GM19193 (cell line): ENCODE results near the gene STRIP1.

Experiments used
- POLR2A ChIP-seq: IDR thresholded peaks from 4 replicates; pipeline ENCODE4 v1.6.1; 2011; ENCODE audit not compliant: insufficient read depth, insufficient read length; ENCODE audit errors: extremely low read depth

STRIP1 gene

DNA sequence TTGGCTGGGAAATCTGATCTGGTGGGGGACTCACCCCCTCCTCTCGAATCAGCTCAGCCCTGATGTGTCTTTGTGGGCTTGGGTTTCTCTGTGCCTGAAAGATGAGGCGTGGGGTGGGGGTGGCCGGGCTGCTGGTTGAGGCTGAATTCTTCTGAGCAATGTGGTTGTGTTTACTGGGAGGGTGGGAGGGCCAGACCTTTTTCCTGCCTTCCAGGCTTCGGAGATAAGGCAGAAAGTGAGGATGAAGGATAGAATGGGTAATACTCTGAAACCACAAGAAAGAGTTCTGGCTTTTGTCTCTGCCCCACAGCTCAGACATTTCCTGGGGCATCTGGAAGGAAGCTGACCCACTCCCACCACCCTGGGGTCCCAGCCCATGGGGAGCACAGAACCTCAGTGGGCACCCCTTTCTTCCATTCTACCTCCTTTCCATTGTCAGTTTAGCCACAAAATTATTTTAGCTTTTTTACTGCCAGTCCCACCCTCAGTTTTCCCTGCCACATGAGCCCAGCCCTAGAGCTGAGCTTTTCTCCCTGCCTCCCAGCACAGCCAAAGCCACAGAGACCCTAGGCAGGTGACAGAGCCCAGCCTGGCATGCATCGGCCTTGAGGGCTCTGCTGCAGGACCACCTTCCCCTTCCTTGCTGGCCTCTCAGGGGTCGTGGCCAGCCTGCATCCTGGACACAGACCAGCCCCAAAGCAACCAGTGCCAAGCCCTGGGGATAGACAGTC lies 24.9 kb downstream of the STRIP1 start:
- no peak for TF ChIP-seq POLR2A

DNA sequence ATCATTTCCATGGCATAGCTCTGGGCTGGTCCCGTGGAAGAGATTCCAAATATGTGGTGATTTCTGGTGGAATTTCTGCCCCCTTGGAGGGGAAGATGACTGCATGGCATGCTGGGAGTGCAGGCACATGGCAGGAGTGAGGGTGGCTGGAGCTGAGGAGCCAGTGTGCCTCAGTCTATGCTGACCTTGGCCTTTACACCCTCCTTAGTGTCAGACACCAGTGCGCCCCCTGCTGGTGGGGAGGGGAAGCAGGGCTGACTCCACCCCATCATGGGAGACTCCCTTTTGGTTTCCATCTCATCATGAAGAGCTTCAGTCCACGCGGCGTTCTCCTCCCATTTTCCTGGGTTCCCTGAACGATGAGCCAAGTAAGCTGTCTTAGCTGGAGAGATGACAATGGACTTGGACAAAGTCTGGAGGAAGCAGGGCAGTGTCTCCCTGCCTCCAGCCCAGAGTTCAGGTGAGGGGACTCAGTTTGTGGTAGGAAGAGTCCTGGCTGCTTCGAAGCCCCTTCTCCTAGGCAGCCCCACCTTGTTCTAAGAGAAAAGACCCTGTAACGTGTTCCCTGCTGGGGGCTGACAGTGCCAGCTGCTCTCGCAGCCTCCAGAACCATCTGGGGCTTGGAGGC lies 25.7 kb downstream of the STRIP1 start:
- peak; percentile 12 for TF ChIP-seq POLR2A

DNA sequence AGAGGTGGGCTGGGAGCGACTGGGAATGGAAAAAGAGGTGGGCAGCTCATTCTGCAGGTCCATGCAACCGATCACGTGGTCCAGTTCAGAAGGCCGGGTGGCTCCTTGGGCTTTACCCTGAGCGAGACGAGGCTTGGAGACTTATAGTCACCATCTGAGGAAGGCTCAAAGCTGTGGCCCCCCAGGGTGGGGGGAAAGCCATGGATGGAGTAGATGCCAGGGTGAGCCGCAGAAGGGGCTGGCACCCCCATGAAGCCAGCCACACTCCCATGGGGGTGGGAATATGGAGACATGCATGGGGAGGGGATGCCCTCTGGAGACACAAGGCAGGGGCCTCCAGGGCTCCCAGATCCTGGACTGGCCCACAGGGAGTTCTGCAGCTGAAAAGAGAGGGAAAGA lies 26.2 kb downstream of the STRIP1 start:
- no peak for TF ChIP-seq POLR2A

DNA sequence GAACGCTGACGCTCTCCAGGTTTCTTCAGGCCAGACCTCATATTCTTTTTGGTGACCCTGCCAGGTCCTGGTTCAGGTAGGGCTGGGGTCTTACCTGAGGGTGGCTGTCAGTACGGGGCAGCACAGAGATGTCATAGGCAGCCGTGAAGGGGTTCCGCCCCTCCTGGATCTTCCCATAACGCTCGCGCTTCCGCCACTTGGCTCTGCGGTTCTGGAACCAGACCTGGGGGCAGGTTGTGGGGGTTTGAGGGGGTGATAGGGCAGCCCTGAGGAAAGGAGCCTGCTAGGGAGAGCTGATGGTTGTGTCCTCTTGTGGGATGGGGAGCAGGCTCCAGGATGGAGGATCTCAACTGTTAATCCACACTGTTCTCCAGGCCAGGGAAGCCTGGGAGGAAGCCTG lies 26.9 kb downstream of the STRIP1 start:
- TF ChIP-seq POLR2A, result no peak

DNA sequence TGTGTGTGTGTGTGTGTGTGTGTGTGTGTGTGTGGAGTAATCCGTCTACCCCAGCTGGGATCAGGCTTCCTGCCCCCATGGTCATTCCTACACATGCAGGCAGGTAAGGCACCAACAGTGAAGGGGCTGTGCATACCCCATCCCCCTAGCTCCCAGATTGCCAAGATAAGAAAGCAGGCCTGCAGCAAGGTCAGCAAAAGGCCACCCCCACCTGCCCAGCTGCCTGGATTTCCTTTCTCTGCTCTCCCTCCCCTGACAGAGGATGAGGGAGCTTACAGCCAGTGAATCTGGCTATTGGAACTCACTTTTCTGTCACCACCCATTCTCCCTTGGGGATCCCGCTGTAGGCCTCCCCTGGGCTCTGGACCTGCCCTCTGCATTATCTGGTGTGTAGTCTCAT lies 28.2 kb downstream of the STRIP1 start:
- no peak for TF ChIP-seq POLR2A

DNA sequence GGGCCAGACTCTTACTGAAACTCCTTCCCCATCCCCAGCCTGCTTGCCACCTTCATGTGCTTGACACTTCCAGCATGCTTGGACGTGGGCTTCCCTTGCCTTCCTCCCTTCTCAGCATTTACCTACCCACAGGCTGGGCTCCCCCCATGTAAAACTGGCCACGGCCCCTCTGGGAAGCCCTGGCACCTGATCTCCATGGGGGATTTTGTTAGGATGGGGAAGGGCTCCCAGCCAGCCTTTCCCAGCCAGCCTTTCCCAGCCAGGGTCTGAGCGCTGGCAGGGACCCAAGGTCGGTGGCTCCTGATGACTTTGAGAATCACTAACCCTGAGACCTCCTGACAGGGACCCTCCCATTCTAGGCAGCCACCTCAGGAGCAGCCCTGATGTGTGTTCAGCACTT lies 29.4 kb downstream of the STRIP1 start:
- TF ChIP-seq POLR2A, result no peak

DNA sequence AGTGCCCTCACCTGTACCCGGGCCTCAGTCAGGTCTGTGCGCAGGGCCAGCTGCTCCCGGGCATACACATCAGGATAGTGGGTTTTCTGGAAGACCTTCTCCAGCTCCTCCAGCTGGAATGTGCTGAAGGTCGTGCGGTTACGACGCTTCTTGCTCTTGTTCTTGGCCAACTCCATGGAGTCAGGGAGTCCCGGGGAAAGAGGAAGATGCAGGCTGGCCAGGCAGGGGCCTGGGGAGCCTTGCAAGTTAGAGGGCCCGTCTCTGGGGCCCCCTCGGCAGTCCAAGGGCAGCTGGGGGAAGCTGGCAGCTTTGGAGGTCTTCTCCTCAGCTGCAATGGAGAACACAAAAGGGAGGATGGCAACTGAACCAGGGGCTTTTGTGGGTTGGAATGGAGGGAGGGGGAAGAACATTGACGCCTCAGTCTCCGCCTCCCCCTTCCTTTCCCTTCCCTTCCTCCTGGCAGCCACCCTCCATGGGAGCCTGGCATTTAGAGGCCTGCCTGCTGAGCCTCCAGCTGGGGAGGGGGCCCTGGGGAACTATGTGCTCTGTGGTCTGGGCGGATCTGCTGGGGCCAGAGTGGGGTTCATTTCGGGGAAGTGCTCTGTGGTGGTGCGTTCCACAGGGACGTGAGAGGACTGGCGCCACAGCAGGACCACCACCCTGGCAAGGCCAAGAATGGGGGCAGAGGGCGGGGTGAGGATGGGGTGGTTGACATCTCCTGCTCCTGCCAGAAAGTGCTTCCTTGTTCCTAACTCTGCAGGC lies 30.3 kb downstream of the STRIP1 start:
- no peak for TF ChIP-seq POLR2A

DNA sequence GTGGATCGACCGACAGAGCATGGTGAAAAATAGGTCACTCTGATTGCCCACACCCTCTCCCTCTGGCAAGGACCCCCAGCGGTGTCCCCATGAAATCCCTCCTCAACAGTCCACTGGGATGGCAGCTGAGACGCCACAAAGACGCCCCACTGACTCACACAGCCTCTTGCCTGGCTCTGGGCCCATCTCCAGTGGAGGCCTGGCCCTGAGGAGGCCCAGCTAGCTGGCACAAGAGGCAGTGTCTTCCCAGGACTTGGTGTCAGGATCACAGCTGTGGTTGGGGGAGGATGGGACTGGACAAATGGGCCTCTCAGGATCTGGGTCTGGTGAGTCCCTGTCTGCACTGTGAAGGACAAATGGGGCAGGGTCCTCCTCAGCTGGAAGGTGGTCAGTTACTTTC lies 31.4 kb downstream of the STRIP1 start:
- no peak for TF ChIP-seq POLR2A

DNA sequence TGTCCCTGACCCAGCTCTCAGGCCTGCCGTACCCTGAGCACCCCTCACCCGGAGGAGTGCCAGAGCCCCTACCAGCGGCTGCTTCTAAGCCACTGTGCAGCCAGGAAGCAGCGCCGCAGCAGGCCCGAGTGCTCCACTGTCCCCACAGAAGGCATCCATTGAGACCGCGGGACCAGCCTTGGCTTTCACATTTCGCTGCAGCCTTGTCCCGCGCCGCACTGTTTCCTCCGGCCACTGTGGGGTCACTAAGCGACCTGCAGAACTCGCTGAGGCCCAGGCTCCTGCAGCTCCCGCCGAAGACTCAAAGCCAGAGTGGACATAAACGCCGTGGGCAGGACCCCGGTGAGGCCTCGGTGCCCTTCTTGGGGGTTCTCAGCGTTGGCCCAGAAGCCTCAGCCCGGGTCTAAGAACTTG lies 33.1 kb downstream of the STRIP1 start:
- no peak for TF ChIP-seq POLR2A

DNA sequence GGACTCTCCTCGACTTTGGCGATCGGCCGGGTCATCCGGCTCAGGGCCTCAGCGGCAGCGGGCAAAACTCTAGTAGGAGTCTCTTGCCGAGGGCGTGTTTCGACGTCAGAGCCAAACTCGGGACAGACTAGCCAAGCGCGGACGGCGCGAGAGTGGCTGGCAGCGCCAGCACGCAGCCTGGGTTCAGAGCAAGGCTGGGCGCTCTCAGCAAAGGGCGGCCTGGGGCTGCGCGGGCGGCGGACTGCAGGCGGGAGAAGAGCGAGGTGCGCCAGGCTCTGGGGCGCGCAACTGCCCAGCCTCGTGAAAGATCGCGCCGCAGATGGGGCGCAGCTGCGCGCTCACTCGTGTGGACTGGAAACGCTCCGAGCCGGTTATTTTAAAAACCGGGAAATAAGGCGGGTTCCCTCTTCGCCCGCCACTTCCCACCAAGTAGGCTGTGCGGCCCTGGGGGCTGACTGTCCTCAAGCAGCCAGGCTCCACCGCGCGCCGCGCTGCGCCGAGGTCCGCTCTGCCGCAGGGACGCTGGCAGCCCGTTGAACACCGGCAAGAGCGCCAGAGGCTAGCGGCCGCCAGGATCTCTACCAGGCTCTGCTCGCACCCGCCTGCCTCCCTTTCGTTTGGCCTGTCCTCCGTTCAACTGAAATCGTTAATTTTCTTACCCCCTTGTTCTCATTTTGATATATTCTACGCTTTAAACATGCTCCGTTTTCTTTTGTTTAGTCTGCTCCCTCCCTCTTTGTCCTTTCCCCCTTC lies 33.6 kb downstream of the STRIP1 start:
- no peak for TF ChIP-seq POLR2A

DNA sequence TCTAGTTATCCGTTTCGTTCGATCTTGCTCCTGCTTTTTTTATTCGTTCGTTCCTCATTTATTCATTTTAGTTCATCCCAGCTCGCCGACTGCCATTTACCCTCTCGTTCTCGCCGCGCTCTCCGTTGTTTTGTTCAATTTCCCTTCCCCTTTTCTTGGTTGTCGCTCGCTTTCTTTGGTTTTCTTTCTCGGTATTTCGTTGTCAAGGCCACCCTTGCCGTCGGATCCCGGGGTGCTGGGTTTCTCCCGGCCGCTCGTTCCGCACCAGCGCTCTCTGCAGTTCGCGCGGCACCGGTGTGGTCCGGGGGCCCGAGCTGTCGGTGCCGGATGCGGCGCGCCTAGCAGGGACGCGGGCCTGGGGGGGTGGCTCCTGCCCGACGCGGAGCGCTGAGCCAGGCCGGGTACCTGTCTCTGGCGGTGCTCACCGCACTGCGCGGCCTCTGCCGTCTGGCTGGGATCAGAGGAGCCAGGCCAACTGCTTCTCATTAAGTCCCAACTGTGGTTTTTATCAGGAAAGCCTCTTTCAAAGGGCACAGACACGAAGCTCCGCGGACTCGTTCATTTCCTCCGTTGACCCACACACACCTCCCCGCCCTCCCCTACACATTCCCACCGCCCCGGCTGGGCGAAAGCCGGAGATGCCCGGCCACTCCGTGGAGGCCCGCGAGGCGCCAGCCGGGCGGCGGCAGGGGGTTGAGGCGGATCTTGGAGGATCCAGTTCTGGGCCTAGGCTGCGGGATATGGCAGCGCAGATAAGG lies 34.4 kb downstream of the STRIP1 start:
- no peak for TF ChIP-seq POLR2A

DNA sequence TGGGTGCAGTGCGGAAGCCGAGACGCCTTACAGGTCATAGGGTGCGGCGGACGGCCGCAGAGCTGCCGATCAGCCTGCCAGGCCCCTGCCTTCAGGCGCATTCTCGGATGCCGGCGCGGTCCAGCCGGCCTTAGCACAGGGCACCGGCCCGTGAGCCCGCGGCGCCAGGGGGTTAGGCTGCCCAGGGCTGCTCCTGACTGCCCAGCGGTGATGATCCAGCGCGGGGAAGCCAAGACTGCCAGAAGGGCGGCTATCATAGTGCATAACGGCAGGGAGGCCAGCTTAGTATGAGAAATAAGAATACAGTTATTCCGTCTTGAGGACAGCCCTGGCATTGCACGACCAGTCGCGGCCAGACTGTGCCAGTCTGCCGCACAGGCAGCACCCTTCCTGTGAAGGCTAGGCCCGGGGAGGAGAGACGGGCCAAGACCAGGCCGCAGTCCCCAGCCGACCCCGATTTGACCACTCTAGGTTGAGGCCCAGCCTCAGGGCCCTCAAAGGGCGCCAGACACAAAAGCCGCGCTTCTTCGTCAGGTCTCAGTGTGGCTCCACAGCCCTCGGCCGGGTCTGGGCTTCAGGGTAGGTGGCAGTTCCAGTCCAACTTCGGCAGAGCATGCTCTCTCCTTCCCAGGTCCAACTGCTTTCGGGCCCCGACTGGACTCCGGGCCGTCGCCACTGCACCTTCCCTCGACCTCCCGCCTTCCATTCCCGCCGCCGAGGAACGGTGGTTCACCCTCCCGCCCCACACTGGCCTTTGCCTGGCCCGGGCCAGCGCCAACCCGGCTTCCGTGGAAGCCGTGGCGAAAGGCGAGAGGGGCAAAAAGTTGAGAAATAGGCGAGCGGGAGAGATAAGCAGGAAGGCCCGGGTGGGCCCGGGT lies 35.2 kb downstream of the STRIP1 start:
- no peak for TF ChIP-seq POLR2A

DNA sequence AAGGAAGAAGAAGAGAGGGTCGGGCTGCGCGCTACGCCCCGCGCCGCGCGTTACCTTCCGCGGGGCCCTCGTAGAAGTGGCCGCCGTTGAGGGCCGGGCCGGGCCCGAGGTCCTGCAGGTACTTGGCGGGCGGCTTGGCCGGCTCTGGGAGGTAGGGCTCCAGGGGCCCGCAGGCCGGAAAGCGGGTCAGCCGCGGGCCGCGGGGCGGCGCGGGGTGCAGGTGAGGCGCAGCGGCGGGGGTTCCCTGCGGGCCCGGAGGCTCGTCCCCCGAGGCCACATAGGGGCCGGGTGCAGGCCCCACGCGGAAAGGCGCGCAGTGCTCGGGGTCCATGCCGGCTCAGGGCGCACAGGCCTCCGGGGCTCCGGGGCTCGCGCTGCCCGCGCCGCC lies 35.9 kb downstream of the STRIP1 start:
- no peak for TF ChIP-seq POLR2A
